ENCODE results near the gene JUNB. TPM values are rescaled to one million over a fixed set of nuclear protein-coding genes. Genes with fewer than 3 reads are reported as not detected.

JUNB gene
- total and polyA plus RNA-seq, 2 of the 13 experiments (the other 11 are each of a cell fraction or from before 2014, with no cell fraction given), result 7.7 to 8.2 TPM

DNA sequence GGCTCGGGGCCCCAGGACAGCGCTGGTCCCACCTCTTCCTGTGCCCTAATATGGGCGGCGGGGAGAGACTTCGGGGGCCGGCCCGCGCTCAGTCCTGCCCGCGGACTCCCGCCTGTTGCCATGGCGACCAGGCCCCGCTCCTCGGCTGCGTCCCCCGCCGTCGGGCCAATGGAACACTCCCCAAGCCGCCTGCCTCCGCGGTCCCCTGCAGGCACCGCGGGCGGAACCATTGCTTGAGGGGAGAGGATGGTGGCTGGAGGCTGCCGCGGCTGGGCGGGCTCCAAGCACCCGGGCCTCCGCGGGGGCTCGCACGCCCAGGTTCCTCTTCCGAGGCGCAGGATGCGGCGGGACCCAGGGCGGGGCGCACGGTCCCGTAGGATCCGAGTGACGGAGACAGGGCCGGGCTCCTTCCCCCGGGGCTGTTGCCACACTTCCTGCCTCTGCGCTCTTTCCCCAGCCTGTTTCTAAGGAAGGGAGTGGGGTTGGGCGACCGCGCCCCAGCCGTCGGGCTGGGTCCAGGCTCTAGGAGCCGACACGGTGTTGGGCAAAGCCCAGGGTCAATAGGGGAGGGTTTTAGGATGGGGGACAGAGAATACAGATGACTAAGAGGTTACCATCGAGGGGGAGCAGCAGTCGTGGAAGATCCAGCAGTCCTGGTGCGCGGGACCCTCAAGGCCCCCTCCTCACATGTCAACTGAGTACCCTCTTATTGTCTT, 1.2 kb upstream of the JUNB start (continued):
- TF ChIP-seq, protein P1, sequence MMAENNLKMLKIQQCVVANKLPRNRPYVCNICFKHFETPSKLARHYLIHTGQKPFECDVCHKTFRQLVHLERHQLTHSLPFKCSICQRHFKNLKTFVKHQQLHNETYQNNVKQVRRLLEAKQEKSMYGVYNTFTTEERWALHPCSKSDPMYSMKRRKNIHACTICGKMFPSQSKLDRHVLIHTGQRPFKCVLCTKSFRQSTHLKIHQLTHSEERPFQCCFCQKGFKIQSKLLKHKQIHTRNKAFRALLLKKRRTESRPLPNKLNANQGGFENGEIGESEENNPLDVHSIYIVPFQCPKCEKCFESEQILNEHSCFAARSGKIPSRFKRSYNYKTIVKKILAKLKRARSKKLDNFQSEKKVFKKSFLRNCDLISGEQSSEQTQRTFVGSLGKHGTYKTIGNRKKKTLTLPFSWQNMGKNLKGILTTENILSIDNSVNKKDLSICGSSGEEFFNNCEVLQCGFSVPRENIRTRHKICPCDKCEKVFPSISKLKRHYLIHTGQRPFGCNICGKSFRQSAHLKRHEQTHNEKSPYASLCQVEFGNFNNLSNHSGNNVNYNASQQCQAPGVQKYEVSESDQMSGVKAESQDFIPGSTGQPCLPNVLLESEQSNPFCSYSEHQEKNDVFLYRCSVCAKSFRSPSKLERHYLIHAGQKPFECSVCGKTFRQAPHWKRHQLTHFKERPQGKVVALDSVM (CRISPR knock-in tag; IDR thresholded peaks at IDR 0.05), result peak; percentile 79
- no peak for TF ChIP-seq ZNF766 (CRISPR knock-in tag; IDR thresholded peaks at IDR 0.05; ENCODE audit: borderline replicate concordance)
- TF ChIP-seq PRMT3 (CRISPR knock-in tag; IDR thresholded peaks at IDR 0.05; ENCODE audit: borderline replicate concordance, low read depth), result no peak
- TF ChIP-seq LRRFIP1 (CRISPR knock-in tag; conservative IDR thresholded peaks at IDR 0.05), result no peak
- no peak; the same call in 1 of the 2 replicates for TF ChIP-seq MYC (CRISPR knock-in tag; IDR thresholded peaks at IDR 0.05; ENCODE audit: borderline replicate concordance)
- TF ChIP-seq NFAT5 (CRISPR knock-in tag; IDR thresholded peaks at IDR 0.05), result no peak
- TF ChIP-seq ZNF850 (CRISPR knock-in tag; conservative IDR thresholded peaks at IDR 0.05), result no peak
- no peak for TF ChIP-seq ZNF512B (CRISPR knock-in tag; IDR thresholded peaks at IDR 0.05; ENCODE audit: borderline replicate concordance)
- peak; percentile 33; the same call in 1 of the 2 replicates for TF ChIP-seq BCL6 (CRISPR knock-in tag; IDR thresholded peaks at IDR 0.05)
- TF ChIP-seq RXRA (CRISPR knock-in tag; IDR thresholded peaks at IDR 0.05), result peak; percentile 53
- no peak for TF ChIP-seq FOXM1 (CRISPR knock-in tag; IDR thresholded peaks at IDR 0.05)
- no peak for TF ChIP-seq ZNF33A (CRISPR knock-in tag; IDR thresholded peaks at IDR 0.05; ENCODE audit: borderline replicate concordance)
- TF ChIP-seq CBX5 (CRISPR knock-in tag; IDR thresholded peaks at IDR 0.05; ENCODE audit: borderline replicate concordance), result no peak
- TF ChIP-seq, protein P2, sequence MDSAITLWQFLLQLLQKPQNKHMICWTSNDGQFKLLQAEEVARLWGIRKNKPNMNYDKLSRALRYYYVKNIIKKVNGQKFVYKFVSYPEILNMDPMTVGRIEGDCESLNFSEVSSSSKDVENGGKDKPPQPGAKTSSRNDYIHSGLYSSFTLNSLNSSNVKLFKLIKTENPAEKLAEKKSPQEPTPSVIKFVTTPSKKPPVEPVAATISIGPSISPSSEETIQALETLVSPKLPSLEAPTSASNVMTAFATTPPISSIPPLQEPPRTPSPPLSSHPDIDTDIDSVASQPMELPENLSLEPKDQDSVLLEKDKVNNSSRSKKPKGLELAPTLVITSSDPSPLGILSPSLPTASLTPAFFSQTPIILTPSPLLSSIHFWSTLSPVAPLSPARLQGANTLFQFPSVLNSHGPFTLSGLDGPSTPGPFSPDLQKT (CRISPR knock-in tag; IDR thresholded peaks at IDR 0.05; ENCODE audit: borderline replicate concordance), result peak; percentile 89; the same call in 1 of the 2 replicates

Measured in HepG2 (cell line).